Uterus (tissue), 2 donors: Measurements from ENCODE around the gene NOVA2.

Experiments used
- CTCF ChIP-seq, 4 experiments: fragments of 200-600 bp in 2 of 4; fragments of 450-650 bp in 2 of 4; sonication (generic) in 2 of 4; IDR thresholded peaks; one replicate each; pipeline ENCODE4 v1.5.1; 2016 to 2019; ENCODE audit warnings: antibody characterized with exemption in 4 of 4, mild to moderate bottlenecking in 2 of 4, moderate library complexity in 1 of 4
- POLR2A ChIP-seq, 2 donors: fragments of 450-650 bp; IDR thresholded peaks; one replicate each; pipeline ENCODE4 v1.6.1; 2016; ENCODE audit warnings: antibody characterized with exemption in 2 of 2, mild to moderate bottlenecking in 1 of 2, moderate library complexity in 1 of 2

- no peak for TF ChIP-seq CTCF (IDR thresholded peaks at IDR 0.05)
- TF ChIP-seq POLR2A (IDR thresholded peaks at IDR 0.05): no peak
These were observed 47.9 kb upstream of the NOVA2 start for GRCh38 chr19:46021531-46022041.
